NB4 (cell line): ENCODE measurements around the gene MT1G.

Experiments
- MYC ChIP-seq: IDR thresholded peaks from 2 replicates; pipeline ENCODE4 v1.6.1; 2011; ENCODE audit warnings: low read depth, low read length
- POLR2A ChIP-seq: IDR thresholded peaks from 2 replicates; pipeline ENCODE4 v1.6.1; 2011; ENCODE audit warnings: mild to moderate bottlenecking; ENCODE audit not compliant: insufficient read length; ENCODE audit errors: extremely low read depth
- TF ChIP-seq, protein P1 (sequence below): IDR thresholded peaks from one replicate; pipeline ENCODE4 v1.5.1; 2012; ENCODE audit warnings: low read depth, low read length
- TF ChIP-seq, protein P2 (sequence below): IDR thresholded peaks from 2 replicates; pipeline ENCODE4 v1.6.1; 2011; ENCODE audit warnings: low read depth, low read length

DNA sequence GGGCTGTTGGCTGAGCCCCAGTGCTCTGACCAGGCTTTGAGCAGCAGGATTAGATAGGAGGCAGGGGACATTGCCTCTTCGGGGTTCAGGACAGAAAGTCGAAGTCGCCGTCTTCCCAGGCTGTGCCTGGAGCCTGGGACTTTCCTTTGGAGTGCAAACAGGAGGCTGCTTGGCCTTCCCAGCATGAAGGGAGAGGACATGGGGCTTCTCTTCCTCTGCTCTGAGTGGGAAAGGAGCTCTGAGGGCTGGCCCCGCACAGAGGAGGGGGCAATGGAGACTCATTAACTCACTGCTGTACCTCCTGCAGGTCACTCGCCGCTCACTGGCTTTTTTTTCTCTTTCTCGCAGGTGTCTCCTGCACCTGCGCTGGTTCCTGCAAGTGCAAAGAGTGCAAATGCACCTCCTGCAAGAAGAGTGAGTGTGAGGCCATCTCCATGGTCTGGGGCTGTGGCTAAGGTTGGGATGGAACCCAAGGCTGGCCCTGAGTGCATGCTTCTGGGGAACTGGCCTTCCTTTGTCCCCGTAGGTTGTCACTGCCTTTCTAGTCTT lies 9.5 kb downstream of the MT1G start:
- TF ChIP-seq, protein P1, sequence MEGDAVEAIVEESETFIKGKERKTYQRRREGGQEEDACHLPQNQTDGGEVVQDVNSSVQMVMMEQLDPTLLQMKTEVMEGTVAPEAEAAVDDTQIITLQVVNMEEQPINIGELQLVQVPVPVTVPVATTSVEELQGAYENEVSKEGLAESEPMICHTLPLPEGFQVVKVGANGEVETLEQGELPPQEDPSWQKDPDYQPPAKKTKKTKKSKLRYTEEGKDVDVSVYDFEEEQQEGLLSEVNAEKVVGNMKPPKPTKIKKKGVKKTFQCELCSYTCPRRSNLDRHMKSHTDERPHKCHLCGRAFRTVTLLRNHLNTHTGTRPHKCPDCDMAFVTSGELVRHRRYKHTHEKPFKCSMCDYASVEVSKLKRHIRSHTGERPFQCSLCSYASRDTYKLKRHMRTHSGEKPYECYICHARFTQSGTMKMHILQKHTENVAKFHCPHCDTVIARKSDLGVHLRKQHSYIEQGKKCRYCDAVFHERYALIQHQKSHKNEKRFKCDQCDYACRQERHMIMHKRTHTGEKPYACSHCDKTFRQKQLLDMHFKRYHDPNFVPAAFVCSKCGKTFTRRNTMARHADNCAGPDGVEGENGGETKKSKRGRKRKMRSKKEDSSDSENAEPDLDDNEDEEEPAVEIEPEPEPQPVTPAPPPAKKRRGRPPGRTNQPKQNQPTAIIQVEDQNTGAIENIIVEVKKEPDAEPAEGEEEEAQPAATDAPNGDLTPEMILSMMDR = no peak
- TF ChIP-seq, protein P2, sequence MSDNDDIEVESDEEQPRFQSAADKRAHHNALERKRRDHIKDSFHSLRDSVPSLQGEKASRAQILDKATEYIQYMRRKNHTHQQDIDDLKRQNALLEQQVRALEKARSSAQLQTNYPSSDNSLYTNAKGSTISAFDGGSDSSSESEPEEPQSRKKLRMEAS = no peak
- TF ChIP-seq POLR2A (no peak), MYC (no peak)
